Left kidney (tissue), 2 donors: ENCODE results near the gene CLN5. TPM values are rescaled to one million over a fixed set of nuclear protein-coding genes. Genes with fewer than 3 reads are reported as not detected.
A peak's percentile ranks its signal among the peaks of the same experiment; 100 is the strongest.

Experiments
- DNase-seq: peaks from one replicate; pipeline ENCODE4 v3.0.0-alpha.2; 2013
- polyA plus RNA-seq: library from polyadenylated mRNA; unstranded; fragments of 120-200 nt; gene quantifications from one replicate; pipeline ENCODE4 v1.2.1, GENCODE V29; 2013; ENCODE audit not compliant: insufficient read length

Gene CLN5
- polyA plus RNA-seq, 1 donor: 53.4 TPM

GRCh38 chr13:77016251-77016812 is 24.5 kb downstream of the CLN5 start:
- DNase-seq: no peak

DNA sequence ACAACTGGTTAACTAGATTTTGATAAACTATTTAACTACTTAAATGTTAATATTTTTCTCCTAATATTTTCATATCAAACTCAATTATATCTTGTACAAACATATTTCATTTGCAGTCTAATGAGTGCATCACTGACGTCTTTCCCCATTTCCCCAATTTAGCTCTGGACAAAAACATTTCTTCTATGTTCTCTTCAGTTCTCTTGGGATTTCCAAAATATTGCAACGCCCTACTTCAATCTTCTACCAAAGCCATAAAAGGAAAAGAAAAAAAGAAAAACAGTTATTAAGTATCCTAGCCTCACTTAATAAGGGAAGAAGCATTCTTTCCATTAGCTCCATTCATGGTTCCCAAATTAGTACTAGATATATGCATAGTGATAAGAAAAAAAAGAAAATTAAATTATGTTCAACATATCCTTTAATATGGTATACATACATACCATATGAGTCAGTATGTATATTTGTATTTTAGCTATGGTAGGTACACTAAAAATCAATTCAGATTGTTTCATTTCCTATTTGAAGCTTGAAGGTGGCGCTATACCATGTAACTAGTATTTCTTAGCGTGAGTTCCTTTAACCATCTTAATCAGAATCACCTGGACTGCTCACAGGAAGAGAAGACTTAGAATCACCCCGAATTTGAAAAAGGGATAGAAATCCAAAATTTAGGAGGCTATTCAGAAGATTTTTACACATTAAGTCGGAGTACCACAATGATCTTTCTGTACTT is 25.2 kb downstream of the CLN5 start:
- DNase-seq: no peak

DNA sequence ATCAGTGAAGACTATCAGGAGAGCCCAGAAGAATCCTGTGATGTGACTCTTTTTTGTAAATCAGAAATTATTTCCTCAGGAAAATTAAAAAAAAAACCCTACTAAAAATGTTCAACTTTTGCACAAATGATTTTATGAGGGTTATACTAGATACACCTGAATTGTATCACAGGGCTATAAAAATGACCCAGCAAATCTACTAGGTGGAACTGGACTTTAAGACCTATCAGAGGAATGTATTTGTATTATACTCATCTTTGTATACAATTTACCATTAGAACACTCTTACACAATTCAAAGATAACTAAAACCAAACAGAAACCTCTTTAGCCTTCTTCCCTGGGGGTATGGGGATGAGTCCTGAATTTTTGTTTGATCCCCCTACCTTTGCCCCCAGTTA is 27.9 kb downstream of the CLN5 start:
- no peak for DNase-seq

GRCh38 chr13:77022341-77022740 is 30.5 kb downstream of the CLN5 start:
- DNase-seq: no peak

DNA sequence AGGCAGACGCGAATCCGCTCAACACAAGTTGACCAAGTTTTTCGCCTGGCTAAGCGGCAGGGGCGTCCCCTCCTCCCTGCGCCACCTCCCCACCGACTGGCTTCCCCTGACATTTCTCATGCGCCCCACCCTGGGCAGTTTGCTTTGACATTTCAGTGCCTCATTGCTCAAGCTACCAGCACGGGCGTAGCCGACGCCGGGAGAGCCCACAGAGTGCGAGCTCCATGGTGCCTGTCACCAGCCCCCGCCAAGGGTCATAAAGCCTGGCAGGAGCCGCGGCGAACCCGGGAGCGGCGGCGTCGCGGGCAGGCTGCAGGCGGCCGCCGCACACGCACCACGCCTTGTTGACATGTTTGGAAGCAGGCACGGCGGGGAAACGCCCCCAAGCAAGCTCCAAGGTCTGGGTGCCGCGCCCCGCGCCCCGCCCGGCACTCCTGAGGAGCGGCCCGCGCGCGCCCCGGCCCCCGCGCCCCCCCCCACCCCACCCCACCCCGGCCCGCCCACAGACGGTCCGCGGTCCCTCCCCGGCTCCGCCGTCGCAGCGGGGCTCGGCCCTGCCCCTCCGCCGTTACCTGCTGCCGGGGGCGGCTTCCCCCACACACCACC is 34.5 kb downstream of the CLN5 start:
- peak; percentile 72 for DNase-seq

DNA sequence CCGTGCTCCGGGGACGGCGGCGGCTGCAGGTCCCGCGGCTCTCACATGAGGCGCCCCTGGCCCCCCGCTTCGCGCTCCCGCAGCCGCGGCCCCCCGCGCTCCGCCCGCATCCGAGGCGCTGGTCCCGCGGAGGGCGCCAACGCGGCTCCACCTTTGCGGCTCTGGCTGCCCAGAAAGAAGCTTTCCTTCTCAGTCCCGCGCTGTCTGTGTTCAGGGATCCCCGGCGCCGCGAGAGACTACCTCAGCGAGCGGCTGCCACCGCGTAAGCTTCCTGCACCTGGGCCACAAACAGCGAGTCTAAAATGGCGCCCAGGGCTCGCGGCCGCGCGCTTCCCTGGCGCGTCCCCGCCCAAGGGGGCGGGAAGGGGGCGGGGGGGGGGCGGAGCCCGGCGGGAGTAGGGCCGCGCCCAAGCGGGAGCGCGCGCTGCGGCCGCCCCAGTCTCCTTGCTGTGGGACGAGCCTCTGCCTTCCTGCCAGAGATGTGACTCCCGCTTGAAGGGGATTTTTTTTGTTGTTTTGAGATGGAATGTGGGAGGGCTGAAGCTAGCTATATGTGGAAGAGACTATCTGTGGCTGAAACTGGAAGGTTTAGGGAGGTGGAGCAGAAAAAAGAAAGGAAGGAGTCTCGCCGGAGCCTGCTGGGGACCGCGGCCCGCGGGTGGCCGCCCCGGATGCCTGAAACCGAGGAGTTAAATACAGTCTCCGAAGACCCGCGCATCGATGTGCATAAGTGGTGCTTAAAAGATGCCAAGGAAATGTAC is 35.2 kb downstream of the CLN5 start, which contains the start of gene FBXL3:
FBXL3 (minus strand) TSS at position 299 of the 761 bp plus-strand sequence. CDS start 5,299 bp downstream, outside the sequence.
- DNase-seq: peak; percentile 87

DNA sequence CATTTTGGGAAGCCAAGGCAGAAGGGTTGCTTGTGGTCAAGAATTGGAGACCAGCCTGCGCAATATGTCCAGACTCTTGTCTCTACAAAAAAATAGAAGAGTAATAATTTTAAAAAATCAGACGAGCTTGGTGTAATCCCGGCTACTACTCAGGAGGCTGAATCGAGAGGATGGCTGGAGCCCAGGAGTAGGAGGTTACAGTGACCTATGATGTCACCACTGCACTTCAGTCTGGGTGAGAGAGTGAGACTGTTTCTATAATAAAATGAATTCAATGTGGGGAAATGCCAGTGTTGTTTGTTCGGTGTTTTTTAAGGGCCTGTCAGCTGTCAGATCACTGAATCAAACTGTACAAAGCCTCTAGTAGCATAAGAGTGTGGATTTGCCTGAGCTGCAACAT is 36.3 kb downstream of the CLN5 start:
- DNase-seq: peak; percentile 12

DNA sequence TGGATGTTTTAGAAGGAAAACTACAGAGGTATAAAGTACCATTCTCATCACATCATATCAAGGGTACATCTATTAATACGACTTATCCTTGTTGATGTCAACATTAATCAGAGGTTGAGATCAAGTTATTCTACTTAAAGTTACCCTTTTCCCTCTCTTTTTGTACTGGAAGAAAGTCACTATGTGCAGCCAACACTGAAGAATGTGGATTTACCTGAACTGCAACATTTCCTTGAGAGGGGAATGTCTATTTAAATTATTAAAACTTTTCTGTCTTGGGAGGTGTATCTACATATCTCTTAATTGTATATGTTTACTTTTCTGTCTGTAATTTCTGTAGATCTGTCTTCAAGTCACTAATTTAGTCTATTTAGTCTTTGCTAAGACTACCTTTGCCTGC is 37.6 kb downstream of the CLN5 start:
- DNase-seq: peak; percentile 4

DNA sequence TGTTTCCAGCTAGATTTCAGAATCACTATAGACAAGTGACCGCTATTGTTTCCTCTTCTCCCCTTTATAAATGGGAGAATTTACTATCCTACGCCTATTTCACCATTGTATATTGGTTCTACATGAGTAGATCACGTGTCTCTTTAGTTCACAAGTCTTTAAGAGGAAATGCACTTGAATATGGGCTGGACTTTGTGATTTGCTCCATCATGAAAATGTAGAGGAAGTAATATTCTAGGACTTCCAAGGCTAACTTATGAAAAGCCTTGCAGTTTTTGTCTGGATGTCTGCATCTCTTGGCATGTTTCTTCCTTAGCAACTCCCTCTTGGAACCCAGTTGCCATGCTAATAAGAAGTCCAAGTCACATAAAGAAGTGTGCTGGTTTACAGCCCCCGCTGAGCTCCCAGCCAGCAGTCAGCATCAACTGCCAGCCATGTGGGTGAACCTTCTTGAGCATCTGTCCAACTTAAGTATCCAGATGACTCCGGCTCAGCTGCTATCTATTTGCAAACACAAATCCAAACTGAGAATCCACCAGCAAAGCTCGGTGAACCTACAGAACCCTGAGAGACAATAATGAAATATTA is 39.9 kb downstream of the CLN5 start:
- DNase-seq: no peak

- DNase-seq: no peak
Measured at GRCh38 chr13:77033717-77034302, 41.9 kb downstream of the CLN5 start.

GRCh38 chr13:77034881-77035280 is 43.0 kb downstream of the CLN5 start:
- no peak for DNase-seq

DNA sequence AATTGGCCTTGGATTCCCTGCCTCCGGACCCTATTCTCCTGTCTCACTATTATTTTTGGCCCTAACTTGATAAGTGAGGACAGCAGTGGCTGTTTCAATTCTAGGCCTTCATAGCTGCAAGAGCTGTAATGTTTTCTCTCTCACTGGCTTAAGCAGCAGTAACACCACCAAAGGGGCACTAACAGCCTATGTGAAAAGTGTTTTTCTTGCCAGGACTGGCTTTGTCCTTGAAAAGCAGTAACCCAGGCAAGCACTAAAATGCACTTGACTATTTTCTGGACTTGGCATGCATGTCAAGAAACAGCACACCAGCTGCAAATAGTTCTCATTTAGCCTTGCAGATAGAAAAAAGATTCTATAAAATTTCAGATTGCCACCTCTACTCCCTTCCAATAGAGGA is 44.4 kb downstream of the CLN5 start:
- no peak for DNase-seq

- no peak for DNase-seq
Measured at GRCh38 chr13:77038907-77039480, 47.1 kb downstream of the CLN5 start.

- DNase-seq: no peak
Measured at GRCh38 chr13:77040076-77040475, 48.2 kb downstream of the CLN5 start.

DNA sequence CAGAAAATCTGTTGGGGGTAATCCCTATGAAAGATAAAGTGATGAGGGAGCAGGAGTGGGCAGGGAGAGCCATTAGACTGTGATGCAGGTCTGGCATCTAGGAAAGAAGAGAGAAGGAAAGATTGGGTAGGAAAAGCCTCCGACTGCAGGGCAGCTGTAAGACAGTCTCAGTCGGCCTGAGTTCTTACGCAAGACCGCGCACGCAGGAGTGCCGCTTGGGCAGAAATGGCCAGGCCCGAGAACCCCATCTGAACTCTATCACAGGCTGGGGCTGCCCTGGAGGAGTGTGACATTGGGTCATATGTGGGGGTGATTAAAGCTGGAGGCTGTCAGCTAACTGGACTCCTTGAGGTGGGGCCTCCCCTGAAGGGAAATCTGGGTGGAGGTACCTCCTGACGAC is 49.0 kb downstream of the CLN5 start:
- DNase-seq: no peak

GRCh38 chr13:77042566-77043177 is 50.8 kb downstream of the CLN5 start:
- no peak for DNase-seq

GRCh38 chr13:77047649-77048343 is 55.9 kb downstream of the CLN5 start:
- DNase-seq: no peak

- DNase-seq: no peak
Measured at GRCh38 chr13:77048681-77049080, 56.8 kb downstream of the CLN5 start.

DNA sequence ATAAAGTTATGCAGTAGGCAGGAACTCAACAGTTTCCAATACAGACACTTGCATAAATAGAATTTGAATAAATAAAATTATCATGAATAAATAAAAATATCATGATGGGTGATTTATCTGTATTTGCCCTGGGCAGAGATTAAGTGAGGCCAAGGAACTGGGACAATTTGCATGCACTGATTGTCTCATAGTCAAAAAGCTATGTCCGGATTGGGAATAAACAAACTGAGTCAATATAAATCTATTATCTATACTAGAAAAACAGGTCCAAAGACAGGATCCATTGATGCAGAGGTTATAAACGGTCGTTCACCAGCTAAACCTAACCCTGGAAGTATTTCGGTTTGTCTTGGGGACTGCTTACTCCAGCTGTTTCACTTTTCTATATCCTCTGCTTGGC is 61.3 kb downstream of the CLN5 start:
- DNase-seq: no peak
